NCI-H510A (cell line): ENCODE results near the gene HBG2.

Source experiments
- DNase-seq: peaks from one replicate; lab custom pipeline; 2025; lab: John Stamatoyannopoulos, UW

The HBG2 gene

DNA sequence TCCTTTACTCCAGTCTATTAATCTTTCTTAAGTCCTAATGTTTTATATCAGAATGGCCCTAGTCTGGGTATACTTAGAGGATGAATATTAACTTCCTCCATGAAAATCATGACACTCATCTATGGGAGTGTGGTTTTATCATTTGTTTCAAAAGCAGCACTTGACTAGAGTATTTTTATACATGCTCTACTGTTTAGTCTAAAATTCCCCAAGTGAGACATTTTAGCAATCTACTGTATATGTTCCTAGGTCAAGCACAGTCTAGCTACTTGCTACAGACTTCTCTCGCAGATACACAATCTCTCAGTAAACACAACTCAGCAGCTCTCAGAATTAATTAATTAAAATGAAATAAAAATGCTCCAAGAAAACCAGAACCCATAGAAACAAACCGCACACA, 24.8 kb downstream of the HBG2 start:
- no peak for DNase-seq

DNA sequence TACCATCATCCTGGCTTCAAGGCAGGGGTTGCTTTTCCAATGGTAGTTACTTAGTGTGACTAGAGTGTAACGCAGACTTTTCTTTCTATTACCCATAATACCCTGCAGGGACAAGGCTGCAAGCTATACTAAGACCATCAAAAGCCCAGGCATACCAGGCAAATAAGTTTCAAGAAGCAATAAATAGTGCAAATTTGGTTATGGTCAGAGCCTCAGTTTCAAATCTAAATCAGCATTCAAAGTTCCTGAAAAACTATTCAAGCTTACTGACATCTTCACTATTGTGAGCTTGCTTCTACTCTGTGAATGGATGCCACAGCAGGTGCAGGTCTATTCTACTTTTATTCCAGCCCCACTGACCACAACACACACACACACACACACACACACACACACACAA, 25.2 kb downstream of the HBG2 start:
- no peak for DNase-seq

DNA sequence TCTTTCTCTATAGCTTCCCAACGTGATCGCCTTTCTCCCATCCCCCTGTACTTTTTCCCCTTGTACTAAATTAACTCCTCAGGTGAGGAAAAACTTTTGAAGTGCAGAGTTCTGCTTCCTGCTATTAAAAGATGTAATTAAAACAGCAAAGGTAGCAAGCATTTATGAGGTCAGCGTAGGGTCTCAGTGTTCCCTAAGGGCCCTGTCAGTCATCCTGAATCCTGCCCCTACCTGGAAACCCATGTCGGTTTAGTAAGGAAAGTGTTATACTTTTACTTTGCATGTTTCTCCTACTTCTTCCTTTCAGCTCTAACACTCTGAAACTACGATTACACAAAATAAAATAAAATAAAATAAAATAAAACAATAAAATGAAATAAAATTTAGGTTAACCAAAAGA, 26.5 kb downstream of the HBG2 start:
- no peak for DNase-seq

DNA sequence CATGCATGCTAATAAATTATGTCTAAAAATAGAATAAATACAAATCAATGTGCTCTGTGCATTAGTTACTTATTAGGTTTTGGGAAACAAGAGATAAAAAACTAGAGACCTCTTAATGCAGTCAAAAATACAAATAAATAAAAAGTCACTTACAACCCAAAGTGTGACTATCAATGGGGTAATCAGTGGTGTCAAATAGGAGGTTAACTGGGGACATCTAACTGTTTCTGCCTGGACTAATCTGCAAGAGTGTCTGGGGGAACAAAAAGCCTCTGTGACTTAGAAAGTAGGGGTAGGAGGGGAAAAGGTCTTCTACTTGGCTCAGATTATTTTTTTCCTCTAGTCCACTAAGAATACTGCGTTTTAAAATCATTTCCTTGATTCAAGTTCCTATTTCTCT, 26.9 kb downstream of the HBG2 start:
- no peak for DNase-seq

DNA sequence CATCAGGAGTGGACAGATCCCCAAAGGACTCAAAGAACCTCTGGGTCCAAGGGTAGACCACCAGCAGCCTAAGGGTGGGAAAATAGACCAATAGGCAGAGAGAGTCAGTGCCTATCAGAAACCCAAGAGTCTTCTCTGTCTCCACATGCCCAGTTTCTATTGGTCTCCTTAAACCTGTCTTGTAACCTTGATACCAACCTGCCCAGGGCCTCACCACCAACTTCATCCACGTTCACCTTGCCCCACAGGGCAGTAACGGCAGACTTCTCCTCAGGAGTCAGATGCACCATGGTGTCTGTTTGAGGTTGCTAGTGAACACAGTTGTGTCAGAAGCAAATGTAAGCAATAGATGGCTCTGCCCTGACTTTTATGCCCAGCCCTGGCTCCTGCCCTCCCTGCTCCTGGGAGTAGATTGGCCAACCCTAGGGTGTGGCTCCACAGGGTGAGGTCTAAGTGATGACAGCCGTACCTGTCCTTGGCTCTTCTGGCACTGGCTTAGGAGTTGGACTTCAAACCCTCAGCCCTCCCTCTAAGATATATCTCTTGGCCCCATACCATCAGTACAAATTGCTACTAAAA, 27.8 kb downstream of the HBG2 start, which contains the start of gene HBB:
Gene HBB, minus strand, starts transcription at position 340 of the 579 bp plus-strand sequence. Its CDS starts 50 bp downstream, at position 290.
- DNase-seq, result no peak

DNA sequence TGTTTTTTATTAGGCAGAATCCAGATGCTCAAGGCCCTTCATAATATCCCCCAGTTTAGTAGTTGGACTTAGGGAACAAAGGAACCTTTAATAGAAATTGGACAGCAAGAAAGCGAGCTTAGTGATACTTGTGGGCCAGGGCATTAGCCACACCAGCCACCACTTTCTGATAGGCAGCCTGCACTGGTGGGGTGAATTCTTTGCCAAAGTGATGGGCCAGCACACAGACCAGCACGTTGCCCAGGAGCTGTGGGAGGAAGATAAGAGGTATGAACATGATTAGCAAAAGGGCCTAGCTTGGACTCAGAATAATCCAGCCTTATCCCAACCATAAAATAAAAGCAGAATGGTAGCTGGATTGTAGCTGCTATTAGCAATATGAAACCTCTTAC, 29.1 kb downstream of the HBG2 start:
- no peak for DNase-seq

DNA sequence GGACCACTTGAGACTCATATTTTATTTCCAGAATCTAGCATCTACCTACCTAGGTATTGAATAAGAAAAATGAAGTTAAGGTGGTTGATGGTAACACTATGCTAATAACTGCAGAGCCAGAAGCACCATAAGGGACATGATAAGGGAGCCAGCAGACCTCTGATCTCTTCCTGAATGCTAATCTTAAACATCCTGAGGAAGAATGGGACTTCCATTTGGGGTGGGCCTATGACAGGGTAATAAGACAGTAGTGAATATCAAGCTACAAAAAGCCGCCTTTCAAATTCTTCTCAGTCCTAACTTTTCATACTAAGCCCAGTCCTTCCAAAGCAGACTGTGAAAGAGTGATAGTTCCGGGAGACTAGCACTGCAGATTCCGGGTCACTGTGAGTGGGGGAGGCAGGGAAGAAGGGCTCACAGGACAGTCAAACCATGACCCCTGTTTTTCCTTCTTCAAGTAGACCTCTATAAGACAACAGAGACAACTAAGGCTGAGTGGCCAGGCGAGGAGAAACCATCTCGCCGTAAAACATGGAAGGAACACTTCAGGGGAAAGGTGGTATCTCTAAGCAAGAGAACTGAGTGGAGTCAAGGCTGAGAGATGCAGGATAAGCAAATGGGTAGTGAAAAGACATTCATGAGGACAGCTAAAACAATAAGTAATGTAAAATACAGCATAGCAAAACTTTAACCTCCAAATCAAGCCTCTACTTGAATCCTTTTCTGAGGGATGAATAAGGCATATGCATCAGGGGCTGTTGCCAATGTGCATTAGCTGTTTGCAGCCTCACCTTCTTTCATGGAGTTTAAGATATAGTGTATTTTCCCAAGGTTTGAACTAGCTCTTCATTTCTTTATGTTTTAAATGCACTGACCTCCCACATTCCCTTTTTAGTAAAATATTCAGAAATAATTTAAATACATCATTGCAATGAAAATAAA, 29.8 kb downstream of the HBG2 start:
- no peak for DNase-seq

DNA sequence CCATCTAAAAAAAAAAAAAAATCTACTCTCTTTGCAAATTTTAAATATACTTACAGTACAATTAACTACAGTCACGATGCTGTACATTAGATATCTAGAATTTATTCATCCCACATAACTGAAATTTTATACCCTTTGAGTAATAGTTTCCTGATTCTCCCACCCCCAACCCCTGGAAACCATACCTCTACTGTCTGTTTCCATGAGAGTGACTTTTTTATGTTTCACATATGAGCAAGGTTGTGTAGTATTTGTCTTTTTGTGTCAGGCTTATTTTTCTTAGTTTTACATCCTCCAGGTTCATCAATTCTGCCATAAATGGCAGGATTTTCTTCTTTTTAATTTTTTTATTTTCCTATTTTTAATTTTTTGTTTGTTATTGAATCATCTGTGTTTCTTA, 30.9 kb downstream of the HBG2 start:
- no peak for DNase-seq

DNA sequence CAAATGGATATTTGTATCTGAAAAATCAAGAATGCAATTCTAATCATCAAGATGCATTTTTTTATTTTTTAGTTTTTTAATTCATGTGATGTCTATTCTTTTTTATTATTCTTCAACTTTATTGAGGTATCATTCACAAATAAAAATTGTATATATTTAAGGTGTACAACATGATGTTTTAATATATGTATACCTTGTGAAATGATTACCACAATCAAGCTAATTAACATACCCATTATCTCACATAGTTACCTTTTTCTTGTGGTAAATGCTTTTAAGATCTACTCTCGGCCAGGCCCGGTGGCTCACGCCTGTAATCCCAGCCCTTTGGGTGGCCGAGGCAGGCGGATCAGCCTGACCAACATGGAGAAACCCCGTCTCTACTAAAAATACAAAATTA, 31.4 kb downstream of the HBG2 start:
- no peak for DNase-seq

DNA sequence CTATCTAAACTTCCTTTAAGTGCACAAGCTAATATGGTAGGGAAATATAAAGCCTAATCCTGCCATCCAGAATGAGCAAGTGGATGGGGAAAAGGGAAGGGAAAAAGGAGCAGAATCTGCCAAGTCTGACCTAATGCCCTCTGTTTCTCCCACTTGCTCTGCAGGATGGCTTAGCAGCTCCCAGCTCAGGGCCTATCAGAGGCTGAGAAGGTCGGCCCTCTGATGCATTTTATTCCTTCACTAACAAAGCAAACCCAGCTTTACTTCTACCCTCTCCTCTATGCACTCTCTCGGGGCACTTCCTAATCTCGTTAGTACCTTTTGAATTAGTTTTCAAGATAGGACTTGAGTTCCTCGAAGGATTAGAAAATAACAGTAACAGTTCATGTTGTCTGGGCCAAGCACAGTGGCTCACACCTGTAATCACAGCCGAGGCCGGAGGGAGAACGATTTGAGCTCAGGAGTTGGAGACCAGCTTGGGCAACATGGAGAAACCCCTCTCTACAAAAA, 44.1 kb downstream of the HBG2 start:
- DNase-seq, result no peak

DNA sequence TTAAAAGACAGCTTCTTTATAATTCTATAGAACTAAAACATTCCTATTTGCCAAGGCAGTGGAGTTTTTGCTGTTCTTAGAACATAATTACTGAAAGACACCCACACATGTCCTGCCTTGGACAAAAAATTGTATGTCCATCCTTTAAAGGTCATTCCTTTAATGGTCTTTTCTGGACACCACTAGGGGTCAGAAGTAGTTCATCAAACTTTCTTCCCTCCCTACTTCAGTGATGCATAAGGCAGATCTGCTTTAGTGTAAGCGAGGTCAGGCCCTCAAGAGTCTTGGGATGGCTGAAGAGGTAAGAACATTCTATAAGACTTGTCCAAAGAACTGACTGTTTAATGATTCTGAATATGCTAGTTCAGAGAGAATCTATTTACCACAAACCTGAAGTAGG, 49.8 kb downstream of the HBG2 start:
- DNase-seq, result no peak

DNA sequence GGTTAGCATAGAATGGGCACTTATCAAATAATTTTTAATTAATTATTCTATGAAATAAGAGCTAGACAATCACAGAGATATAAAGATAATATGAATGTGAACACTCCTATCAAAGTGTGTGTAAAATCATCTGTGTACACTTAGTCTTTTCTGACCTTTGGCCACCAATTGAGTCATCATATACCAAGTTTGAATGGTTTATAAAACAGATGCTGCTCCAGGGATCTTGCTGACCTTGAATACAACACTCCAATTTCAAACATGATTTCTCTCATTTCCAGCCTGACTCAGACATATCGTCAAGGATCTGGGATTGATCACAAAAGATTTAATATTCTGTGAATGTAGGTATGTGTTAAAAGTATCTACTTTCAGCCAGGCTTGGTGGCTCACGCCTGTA, 51.2 kb downstream of the HBG2 start:
- no peak for DNase-seq
